ENCODE measurements around the gene BCAS3. TPM values are rescaled to one million over a fixed set of nuclear protein-coding genes. Genes with fewer than 3 reads are reported as not detected.
A peak's percentile ranks its signal among the peaks of the same experiment; 100 is the strongest.

Gene BCAS3
- polyA plus RNA-seq, 3 donors = 10.3 to 19.1 (median 14.7) TPM

DNA sequence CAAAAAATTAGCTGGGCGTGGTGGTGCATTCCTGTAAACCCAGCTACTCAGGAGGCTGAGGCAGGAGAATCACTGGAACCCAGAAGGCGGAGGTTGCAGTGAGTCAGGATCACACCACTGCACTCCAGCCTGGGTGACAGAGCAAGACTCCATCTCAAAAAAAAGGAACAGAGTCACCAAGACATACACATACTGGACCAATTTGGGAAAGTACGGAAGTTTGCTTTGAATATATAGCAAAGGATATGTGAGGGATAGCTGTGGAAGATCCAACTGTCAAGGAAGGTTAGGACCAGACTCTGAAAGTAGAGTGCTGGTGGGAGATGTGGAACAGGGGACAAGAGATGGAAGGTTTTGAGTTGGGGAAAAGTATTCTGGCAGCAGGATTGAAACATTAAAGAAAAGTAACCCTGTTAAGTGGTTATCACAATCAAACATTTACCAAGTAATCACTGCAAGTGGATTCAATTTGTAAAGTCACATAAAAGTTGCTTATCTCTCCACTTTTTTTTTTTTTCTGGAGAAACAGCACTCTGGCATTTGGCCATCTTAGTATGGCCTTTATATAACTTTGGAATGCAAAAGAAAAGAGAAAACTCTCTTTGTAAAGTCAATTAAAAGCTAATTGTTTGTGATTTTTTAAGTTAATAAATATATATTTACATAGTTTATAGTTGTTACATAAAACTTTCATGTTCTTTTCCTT, 462.6 kb downstream of the BCAS3 start:
- Histone ChIP-seq H3K27me3 (ENCODE audit: control insufficient read depth in 2 of 2, insufficient read depth in 2 of 2, low read length in 2 of 2) (no peaks in the 10 kb centered on the region), H3K4me1 (ENCODE audit: control insufficient read depth in 1 of 2, insufficient read depth in 2 of 2, low read length in 2 of 2) (peaks cover 21 to 27% of the 10 kb centered on the region in 2 donors), H3K4me2 (replicated peaks; ENCODE audit: extremely low read depth, low read length, poor library complexity, severe bottlenecking) (no peak overlapping the region), H2AFZ (ENCODE audit: insufficient read depth, low read depth, low read length, poor library complexity, severe bottlenecking) (no peak overlapping the region), H3K79me2 (ENCODE audit: insufficient read depth, low read length) (no peaks in the 10 kb centered on the region), H3K9ac (ENCODE audit: insufficient read depth, low read length, poor library complexity, severe bottlenecking) (no peak overlapping the region), H3K36me3 (replicated peaks in 1 of 2; ENCODE audit: control insufficient read depth in 1 of 2, insufficient read depth in 2 of 2, low read length in 2 of 2) (no peaks in the 10 kb centered on the region), H3K9me3 (replicated peaks in 1 of 2; ENCODE audit: control insufficient read depth in 1 of 2, insufficient read depth in 1 of 2, low read length in 2 of 2) (no peaks in the 10 kb centered on the region), H4K20me1 (ENCODE audit: insufficient read depth, low read length) (no peaks in the 10 kb centered on the region), H3K4me3 (replicated peaks in 1 of 3; ENCODE audit: low read depth in 2 of 3, low read length in 3 of 3) (no peak overlapping the region), H3K27ac (ENCODE audit: low read depth in 1 of 2, low read length in 2 of 2) (no peak overlapping the region)
- peak overlapping the region in 3 of 7 donors; percentile 3 to 47 (median 46) for H3K27ac Mint-ChIP-seq
- peak in 1 of 3 donors; percentile 64 for DNase-seq
- TF ChIP-seq, protein P1, sequence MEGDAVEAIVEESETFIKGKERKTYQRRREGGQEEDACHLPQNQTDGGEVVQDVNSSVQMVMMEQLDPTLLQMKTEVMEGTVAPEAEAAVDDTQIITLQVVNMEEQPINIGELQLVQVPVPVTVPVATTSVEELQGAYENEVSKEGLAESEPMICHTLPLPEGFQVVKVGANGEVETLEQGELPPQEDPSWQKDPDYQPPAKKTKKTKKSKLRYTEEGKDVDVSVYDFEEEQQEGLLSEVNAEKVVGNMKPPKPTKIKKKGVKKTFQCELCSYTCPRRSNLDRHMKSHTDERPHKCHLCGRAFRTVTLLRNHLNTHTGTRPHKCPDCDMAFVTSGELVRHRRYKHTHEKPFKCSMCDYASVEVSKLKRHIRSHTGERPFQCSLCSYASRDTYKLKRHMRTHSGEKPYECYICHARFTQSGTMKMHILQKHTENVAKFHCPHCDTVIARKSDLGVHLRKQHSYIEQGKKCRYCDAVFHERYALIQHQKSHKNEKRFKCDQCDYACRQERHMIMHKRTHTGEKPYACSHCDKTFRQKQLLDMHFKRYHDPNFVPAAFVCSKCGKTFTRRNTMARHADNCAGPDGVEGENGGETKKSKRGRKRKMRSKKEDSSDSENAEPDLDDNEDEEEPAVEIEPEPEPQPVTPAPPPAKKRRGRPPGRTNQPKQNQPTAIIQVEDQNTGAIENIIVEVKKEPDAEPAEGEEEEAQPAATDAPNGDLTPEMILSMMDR (IDR thresholded peaks at IDR 0.05) = no peak
- peaks cover 0 to 2% (median 2%) of the 10 kb centered on the region in 3 donors for H3K27me3 Mint-ChIP-seq (ENCODE audit: low read depth in 3 of 3)
- H3K36me3 Mint-ChIP-seq = no peaks in the 10 kb centered on the region
- no peaks in the 10 kb centered on the region for H3K9me3 Mint-ChIP-seq
- peaks cover 38% of the 10 kb centered on the region for H3K4me1 Mint-ChIP-seq
- intact Hi-C loops (cut with micrococcal nuclease) = no loop called here
- WGBS (ENCODE audit: insufficient coverage) = 100% methylated on average over 2 of the region's 3 CpGs
- peak overlapping the region in 1 of 2 donors; percentile 26 for H3K4me3 Mint-ChIP-seq

DNA sequence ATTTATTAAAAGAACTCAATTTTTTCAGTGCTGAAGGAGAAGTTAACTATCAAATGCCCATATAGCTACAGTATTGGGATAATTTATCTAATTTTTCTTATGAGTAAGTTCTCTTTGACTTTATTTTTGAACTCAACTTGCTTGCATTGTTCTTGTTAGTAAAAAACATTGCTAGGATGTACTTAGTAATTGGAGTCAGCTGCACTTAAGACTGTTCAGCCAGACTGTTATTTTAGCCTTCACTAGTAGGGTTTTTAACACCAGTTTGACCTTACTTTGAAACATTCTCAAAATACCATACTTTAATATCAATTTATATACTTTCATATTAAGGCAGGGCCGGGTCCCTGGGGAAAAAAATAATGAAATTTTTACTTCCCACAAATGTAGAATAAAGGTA, 465.4 kb downstream of the BCAS3 start:
- H3K9ac ChIP-seq (ENCODE audit: insufficient read depth, low read length, poor library complexity, severe bottlenecking) = no peak overlapping the region
- no peaks in the 10 kb centered on the region for H3K27me3 ChIP-seq (ENCODE audit: control insufficient read depth in 2 of 2, insufficient read depth in 2 of 2, low read length in 2 of 2)
- Mint-ChIP-seq H3K27me3 (ENCODE audit: low read depth in 3 of 3) (peaks cover 0 to 2% (median 0%) of the 10 kb centered on the region in 3 donors), H3K27ac (no peak overlapping the region), H3K36me3 (no peaks in the 10 kb centered on the region), H3K4me3 (no peak overlapping the region), H3K9me3 (peaks cover 0 to 2% (median 0%) of the 10 kb centered on the region in 7 donors), H3K4me1 (peaks cover 44% of the 10 kb centered on the region)
- H3K79me2 ChIP-seq (ENCODE audit: insufficient read depth, low read length) = no peaks in the 10 kb centered on the region
- intact Hi-C loops (cut with micrococcal nuclease) = no loop called here
- no CpG with 5 or more reads among the region's 1 CpG for WGBS (ENCODE audit: insufficient coverage)
- H3K4me2 ChIP-seq (replicated peaks; ENCODE audit: extremely low read depth, low read length, poor library complexity, severe bottlenecking) = no peak overlapping the region
- H3K4me1 ChIP-seq (ENCODE audit: control insufficient read depth in 1 of 2, insufficient read depth in 2 of 2, low read length in 2 of 2) = peaks cover 30 to 37% of the 10 kb centered on the region in 2 donors
- no peaks in the 10 kb centered on the region for H4K20me1 ChIP-seq (ENCODE audit: insufficient read depth, low read length)
- no peak for DNase-seq
- no peak overlapping the region for H3K4me3 ChIP-seq (replicated peaks in 1 of 3; ENCODE audit: low read depth in 2 of 3, low read length in 3 of 3)
- H2AFZ ChIP-seq (ENCODE audit: insufficient read depth, low read depth, low read length, poor library complexity, severe bottlenecking) = no peak overlapping the region
- H3K36me3 ChIP-seq (replicated peaks in 1 of 2; ENCODE audit: control insufficient read depth in 1 of 2, insufficient read depth in 2 of 2, low read length in 2 of 2) = no peaks in the 10 kb centered on the region
- no peak overlapping the region for H3K27ac ChIP-seq (ENCODE audit: low read depth in 1 of 2, low read length in 2 of 2)
- H3K9me3 ChIP-seq (replicated peaks in 1 of 2; ENCODE audit: control insufficient read depth in 1 of 2, insufficient read depth in 1 of 2, low read length in 2 of 2) = no peaks in the 10 kb centered on the region
- TF ChIP-seq, protein P1 (IDR thresholded peaks at IDR 0.05) = no peak

Measured in CD14-positive monocyte (primary cell).